NCI-H510A (cell line): ENCODE results near the gene TMTC1.

Experiments used
- DNase-seq: peaks from one replicate; lab custom pipeline; 2025; lab: John Stamatoyannopoulos, UW

The TMTC1 gene

GRCh38 chr12:29711381-29711780, 72.4 kb downstream of the TMTC1 start:
- no peak for DNase-seq

- DNase-seq: no peak
Observed at GRCh38 chr12:29710104-29710503, 73.6 kb downstream of the TMTC1 start.

GRCh38 chr12:29709496-29710040, 74.2 kb downstream of the TMTC1 start:
- no peak for DNase-seq

- DNase-seq: no peak
Observed at GRCh38 chr12:29709054-29709453, 74.7 kb downstream of the TMTC1 start.

- no peak for DNase-seq
Observed at GRCh38 chr12:29707846-29708245, 75.9 kb downstream of the TMTC1 start.

GRCh38 chr12:29706311-29706710, 77.4 kb downstream of the TMTC1 start:
- DNase-seq: no peak

GRCh38 chr12:29703528-29703927, 80.2 kb downstream of the TMTC1 start:
- DNase-seq: no peak

GRCh38 chr12:29702972-29703371, 80.8 kb downstream of the TMTC1 start:
- no peak for DNase-seq

- no peak for DNase-seq
Observed at GRCh38 chr12:29702222-29702621, 81.5 kb downstream of the TMTC1 start.

- no peak for DNase-seq
Observed at GRCh38 chr12:29700761-29701481, 82.8 kb downstream of the TMTC1 start.

- no peak for DNase-seq
Observed at GRCh38 chr12:29698756-29699155, 85.0 kb downstream of the TMTC1 start.

GRCh38 chr12:29695800-29696199, 87.9 kb downstream of the TMTC1 start:
- DNase-seq: no peak

GRCh38 chr12:29695026-29695425, 88.7 kb downstream of the TMTC1 start:
- DNase-seq: no peak

- DNase-seq: no peak
Observed at GRCh38 chr12:29694002-29694401, 89.7 kb downstream of the TMTC1 start.

- DNase-seq: no peak
Observed at GRCh38 chr12:29692237-29692636, 91.5 kb downstream of the TMTC1 start.

- no peak for DNase-seq
Observed at GRCh38 chr12:29691161-29691854, 92.4 kb downstream of the TMTC1 start.

- DNase-seq: no peak
Observed at GRCh38 chr12:29690728-29691127, 93.0 kb downstream of the TMTC1 start.

- no peak for DNase-seq
Observed at GRCh38 chr12:29688914-29689313, 94.8 kb downstream of the TMTC1 start.

- DNase-seq: no peak
Observed at GRCh38 chr12:29682088-29682487, 101.7 kb downstream of the TMTC1 start.

GRCh38 chr12:29681370-29681769, 102.4 kb downstream of the TMTC1 start:
- DNase-seq: no peak

GRCh38 chr12:29676676-29677075, 107.1 kb downstream of the TMTC1 start:
- DNase-seq: no peak

GRCh38 chr12:29674463-29674862, 109.3 kb downstream of the TMTC1 start:
- no peak for DNase-seq

GRCh38 chr12:29673346-29673745, 110.4 kb downstream of the TMTC1 start:
- no peak for DNase-seq
